Transverse colon (tissue), 3 donors: ENCODE data around the gene MT1X.

ENCODE experiments used
- CTCF ChIP-seq, 5 experiments: fragments of 200-600 bp in 3 of 5; fragments of 450-650 bp in 2 of 5; sonication (generic) in 3 of 5; IDR thresholded peaks; 1 replicate in 2 of 5; 2 replicates in 3 of 5; pipeline ENCODE4 v1.5.1; 2016 to 2017; ENCODE audit warnings: antibody characterized with exemption in 5 of 5, inconsistent platforms in 3 of 5, mild to moderate bottlenecking in 2 of 5, moderate library complexity in 1 of 5
- EP300 ChIP-seq: sonication (generic); formaldehyde crosslinking; IDR thresholded peaks from one replicate; pipeline ENCODE4 v1.6.1; 2017; ENCODE audit warnings: antibody characterized with exemption, low read depth
- POLR2A ChIP-seq: fragments of 450-650 bp; IDR thresholded peaks from one replicate; pipeline ENCODE4 v1.6.1; 2016; ENCODE audit warnings: antibody characterized with exemption, mild to moderate bottlenecking, moderate library complexity

- no peak for TF ChIP-seq CTCF (IDR thresholded peaks at IDR 0.05)
- no peak for TF ChIP-seq POLR2A
- TF ChIP-seq EP300: no peak
Measured at GRCh38 chr16:56728980-56729734, 46.9 kb downstream of the MT1X start.
